ENCODE data around the gene COMTD1.

GRCh38 chr10:75220274-75220673 is 15.5 kb downstream of the COMTD1 start:
- no peak for TF ChIP-seq CTCF (IDR thresholded peaks at IDR 0.05)
- no peak for TF ChIP-seq POLR2A (IDR thresholded peaks at IDR 0.05)
